HG02623 (cell line): ENCODE results near the gene GDPD4.

Experiments used
- ATAC-seq: cut with Tn5 transposase; IDR thresholded peaks from one replicate; pipeline ENCODE4 v1.9.1; 2021; ENCODE audit warnings: moderate library complexity; ENCODE audit not compliant: unreplicated experiment

Gene GDPD4

GRCh38 chr11:77191823-77192495 lies 109.5 kb downstream of the GDPD4 start:
- ATAC-seq = no peak

GRCh38 chr11:77191429-77191822 lies 110.1 kb downstream of the GDPD4 start:
- ATAC-seq = no peak

GRCh38 chr11:77190331-77191075 lies 111.0 kb downstream of the GDPD4 start:
- ATAC-seq = no peak

DNA sequence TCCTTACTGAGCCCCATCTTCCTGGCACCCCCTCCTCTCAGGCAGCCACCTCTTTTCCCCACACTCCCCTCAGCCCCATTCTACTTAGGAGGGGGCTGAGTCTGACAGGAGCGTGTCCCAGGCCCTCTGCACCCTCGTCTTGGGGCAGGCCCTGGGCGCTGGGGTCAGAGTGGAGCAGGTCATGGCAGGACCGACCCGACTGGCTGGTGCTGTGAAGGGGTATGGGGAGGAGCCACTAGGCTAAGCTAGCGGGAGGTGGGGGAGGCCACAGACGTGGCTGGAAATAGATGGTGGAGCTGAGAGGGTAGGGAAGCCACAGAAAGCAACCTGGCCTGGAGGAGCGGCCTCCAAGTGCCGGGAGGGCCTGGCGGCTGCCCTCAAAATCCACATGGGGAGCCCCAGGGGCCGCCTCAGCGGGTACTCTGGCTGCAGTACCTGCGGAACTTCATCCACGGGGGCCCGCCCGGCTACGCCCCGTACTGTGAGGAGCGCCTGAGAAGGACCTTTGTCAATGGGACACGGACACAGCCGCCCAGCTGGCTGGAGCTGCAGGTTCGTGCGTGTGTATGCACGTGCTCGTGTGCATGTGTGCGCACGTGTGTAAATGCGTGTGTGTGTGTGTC lies 111.8 kb downstream of the GDPD4 start:
- no peak for ATAC-seq

DNA sequence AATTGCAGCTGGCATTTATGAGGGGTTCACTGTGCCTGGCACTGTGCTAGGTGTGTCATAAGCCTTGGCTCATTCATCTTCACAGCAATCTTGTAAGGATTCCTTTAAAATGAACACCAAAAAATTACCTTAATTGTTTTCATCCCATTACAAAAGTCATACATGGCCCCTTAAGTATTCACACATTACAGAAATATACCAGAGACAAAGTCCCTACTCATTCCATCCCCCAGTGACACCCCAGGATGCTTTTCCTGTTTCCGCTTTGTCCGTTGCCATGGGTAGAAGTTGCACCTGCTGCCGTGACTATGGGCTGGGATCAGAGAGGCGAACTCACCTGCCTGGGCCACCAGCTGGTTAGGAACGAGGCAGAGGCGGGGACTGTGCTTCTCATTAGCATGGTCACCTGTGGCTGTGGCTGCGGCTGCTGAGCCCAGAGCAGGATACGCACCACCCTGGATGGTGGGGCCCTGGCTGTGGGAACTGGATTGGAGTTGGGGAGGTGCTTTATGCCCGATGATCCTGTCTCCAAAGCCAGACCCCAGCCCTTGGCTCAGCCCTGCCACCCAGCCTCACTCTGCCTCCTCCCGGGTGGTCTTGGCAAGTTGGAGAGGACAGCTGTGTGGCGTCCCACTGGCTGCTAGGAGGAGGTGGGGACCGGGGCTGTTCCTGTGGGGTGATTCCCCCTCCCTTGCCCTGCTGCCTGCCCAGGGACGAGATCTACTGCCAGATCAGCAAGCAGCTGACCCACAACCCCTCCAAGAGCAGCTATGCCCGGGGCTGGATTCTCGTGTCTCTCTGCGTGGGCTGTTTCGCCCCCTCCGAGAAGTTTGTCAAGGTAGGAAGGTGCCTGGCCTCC lies 112.6 kb downstream of the GDPD4 start:
- no peak for ATAC-seq

DNA sequence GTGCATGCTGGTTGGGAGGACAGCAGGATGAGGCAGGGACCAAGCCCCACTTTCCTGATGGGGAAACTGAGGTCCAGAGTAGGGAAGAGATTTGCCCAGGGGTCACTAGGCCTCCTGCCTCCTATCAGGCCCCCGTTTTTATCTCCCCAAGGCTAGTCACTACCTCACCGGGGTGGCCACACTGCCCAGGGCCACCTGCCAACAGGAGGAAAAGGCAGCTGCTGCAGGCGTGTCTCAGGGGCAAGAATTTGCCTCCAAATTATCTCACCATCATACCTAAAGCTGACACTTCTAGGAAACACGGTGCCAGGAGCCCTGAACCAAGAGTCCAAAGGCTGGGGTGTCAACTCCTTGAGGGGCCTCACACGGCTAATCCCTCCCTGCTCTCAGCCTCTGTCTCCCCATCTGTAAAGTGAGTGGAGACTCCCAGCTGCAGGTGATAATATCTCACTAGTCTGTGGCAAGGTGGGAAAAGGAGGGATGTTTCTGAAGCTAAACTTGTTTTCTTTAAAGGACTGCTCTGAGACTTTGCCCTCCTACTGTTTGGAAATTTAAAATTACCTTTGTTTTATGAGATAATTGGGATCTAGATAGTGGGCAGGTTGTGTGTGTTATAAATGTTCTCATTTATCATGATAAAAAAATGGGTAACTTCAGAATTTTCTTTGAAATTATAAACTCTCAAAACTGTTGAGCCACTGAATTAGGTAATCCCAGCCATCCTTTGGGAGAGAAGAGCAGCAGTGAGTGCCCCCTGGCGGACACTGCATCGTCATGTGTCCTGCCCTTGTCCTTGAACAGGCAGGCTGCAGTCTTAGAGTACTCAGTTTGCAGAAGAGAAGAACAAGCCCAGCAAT lies 113.5 kb downstream of the GDPD4 start:
- no peak for ATAC-seq

GRCh38 chr11:77187111-77187750 lies 114.3 kb downstream of the GDPD4 start:
- ATAC-seq = no peak

GRCh38 chr11:77186302-77186701 lies 115.2 kb downstream of the GDPD4 start:
- ATAC-seq = no peak

DNA sequence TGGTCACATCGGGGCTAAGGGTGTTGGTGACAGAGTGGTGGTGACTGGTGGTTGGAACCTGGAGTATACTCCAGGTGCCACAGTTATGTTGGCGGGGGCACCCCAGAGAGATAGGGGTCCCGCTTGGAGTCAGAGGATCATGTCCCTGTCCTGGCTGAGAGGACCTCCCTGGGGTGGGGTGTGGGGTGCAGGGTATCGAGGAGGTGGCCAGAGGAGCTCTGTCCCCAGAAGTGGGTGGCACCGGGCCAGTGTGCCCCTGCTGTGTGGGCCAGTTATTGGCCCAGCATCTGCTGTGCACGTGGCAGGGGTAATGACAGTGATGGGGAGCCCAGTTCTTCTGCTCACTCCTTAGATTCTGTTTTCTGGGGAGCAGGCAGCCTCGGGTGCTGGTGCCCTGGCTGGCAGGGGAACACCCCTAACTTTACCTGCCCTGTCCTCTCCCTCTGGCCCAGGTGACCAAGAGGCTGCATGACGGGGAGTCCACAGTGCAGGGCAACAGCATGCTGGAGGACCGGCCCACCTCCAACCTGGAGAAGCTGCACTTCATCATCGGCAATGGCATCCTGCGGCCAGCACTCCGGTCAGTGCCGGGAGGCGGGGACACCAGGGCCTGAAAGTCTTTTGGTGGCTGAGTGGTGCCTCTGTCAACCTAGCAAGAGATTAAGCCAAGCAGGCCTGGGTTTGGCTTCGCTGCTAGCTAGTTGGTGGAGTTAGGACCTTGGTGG lies 117.2 kb downstream of the GDPD4 start:
- ATAC-seq = no peak

DNA sequence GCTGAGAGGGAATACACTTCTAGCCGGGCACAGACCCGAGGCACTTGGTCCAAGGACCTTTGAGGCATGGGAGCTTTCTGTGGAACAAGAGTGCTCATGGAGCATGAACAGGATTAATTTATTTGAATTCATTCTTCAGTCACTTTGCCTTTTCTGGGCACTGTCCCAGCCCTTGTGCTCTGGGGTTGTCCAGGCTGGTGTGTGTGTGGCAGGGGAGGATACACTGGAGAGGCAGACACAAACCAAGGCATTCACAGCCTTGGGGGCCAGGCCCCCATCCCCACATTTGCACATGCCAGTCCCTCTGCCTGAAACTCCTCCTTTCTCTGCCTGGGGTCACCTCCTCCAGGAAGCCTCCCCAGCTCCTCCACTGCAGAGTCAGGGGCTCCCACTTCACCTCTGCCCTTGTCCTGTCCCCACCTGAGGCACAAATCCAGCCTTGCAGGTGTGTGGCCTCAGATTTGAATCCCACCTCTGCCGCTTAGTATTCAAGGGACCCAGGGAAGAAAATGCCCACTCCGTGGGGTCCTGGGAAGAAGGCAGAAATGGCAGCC lies 118.0 kb downstream of the GDPD4 start:
- no peak for ATAC-seq

DNA sequence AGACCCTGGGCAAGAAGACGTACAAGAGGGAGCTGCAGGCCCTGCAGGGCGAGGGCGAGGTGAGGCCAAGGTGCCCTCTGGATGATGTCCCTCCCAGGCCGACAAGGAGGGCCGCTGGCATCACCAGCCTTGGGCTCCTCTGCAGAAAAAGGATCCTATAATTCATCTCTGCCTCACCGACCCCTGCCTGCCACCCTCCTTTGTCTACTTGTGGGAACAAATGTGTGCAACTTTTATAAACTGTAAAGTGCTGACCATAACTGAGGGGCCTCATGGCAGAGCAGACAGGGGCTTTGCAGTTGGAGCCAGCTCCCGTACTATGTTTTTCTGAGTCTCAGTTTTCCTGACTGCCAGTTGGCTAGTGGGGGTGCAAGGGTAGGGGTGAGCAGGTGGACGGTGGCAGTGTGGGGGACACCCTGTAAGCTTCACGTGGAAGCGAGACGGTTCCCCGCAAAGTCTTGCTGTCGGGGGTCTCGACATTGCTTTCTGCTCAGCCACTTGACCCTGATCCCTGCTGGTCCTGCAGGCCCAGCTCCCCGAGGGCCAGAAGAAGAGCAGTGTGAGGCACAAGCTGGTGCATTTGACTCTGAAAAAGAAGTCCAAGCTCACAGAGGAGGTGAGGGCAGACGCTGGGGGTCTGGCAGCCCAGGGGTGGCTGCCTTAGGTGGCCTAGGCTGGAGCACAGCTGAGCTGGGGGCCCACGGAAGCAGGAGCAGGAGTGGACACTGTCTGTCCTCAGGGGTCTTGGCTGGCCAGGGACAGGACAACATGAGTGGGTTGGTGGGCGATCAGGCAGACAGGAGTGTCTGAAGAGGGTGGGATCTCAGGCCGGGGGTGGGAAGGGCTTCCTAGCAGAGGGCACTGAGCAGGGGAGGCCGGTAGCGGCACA lies 118.7 kb downstream of the GDPD4 start:
- ATAC-seq = no peak

DNA sequence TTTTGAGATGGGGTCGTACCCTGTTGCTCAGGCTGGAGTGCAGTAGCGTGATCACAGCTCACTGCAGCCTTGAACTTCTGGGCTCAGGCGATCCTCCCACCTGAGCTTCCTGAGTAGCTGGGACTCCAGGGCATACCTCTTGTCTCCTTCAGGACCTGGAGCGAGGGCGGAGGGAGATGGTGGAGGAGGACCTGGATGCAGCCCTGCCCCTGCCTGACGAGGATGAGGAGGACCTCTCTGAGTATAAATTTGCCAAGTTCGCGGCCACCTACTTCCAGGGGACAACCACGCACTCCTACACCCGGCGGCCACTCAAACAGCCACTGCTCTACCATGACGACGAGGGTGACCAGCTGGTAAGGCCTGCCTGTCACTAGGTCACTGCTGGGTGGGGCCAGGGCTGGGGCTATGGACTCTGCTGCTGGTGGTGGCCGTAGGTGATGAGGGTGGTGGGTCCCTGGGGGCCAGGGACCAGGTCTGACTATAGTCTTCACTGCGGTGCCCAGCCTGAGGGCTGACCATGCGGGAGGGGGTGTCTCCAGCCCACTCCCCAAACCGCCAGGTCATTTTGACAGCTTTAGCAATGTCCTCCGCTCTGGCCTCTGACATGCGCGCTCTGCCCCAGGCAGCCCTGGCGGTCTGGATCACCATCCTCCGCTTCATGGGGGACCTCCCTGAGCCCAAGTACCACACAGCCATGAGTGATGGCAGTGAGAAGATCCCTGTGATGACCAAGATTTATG lies 119.5 kb downstream of the GDPD4 start:
- ATAC-seq = no peak

DNA sequence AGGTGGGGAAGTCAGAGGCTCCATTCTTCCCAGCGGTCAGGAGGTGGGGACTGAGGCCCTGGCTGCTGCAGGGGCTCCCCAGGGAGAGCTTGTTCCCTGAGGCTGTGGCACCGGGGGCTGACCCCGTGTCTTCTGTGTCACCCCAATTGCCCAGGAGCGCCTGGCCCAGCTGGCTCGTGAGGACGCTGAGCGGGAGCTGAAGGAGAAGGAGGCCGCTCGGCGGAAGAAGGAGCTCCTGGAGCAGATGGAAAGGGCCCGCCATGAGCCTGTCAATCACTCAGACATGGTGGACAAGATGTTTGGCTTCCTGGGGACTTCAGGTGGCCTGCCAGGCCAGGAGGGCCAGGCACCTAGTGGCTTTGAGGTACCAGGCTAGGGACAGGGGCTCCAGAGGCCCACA lies 120.3 kb downstream of the GDPD4 start:
- ATAC-seq = no peak

DNA sequence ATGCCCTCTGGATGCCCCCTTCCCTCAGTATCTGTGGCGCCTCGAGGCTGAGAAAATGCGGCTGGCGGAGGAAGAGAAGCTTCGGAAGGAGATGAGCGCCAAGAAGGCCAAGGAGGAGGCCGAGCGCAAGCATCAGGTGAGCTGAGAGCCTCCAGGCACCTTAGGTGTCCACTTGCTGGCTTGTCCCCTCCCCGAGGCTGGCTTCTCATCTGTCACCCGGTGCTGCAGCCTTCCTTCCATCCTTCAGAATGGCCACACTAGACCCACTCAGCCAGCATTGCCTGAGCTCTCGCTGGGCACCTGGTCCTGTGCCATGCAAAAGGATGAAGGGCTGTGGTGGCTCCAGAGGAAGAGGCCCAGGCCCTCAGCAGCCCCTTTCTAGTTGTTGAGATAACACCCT lies 121.1 kb downstream of the GDPD4 start:
- ATAC-seq = no peak

GRCh38 chr11:77179681-77180080 lies 121.8 kb downstream of the GDPD4 start:
- no peak for ATAC-seq

- no peak for ATAC-seq
Observed at GRCh38 chr11:77179048-77179447, 122.4 kb downstream of the GDPD4 start.

- ATAC-seq = no peak
Observed at GRCh38 chr11:77178150-77178549, 123.3 kb downstream of the GDPD4 start.
